ENCODE results near the gene ZBED1. TPM values are rescaled to one million over a fixed set of nuclear protein-coding genes. Genes with fewer than 3 reads are reported as not detected.
"Not testable (repeated sequence)": the region's sequence is repeated elsewhere in the genome, so short reads cannot be mapped to it uniquely, and the experiment has no call there.

ZBED1 gene
- total RNA-seq, 1 experiment from 2014 or later: 17.3 TPM

- no TSS peak for BruUV-seq (replicated peaks)
- CTCF ChIA-PET: no interaction called here
These were observed 42.5 kb downstream of the ZBED1 start for GRCh38 chrX:2458309-2458708.

GRCh38 chrX:2457289-2458133 is 43.3 kb downstream of the ZBED1 start:
- Mint-ChIP-seq H3K9me3 (ENCODE audit: low read depth, unreplicated experiment) (no peaks in the 10 kb centered on the region), H3K36me3 (ENCODE audit: insufficient read depth, unreplicated experiment) (no peaks in the 10 kb centered on the region), H3K4me1 (ENCODE audit: low read depth, unreplicated experiment) (peaks cover 9% of the 10 kb centered on the region), H3K27me3 (ENCODE audit: unreplicated experiment) (no peaks in the 10 kb centered on the region), H3K4me3 (ENCODE audit: low read depth, unreplicated experiment) (no peak overlapping the region), H3K27ac (ENCODE audit: unreplicated experiment) (no peak overlapping the region)
- CTCF ChIA-PET: no interaction called here
- TF ChIP-seq CTCF (IDR thresholded peaks at IDR 0.05; ENCODE audit: unreplicated experiment): no peak
- intact Hi-C loops (cut with micrococcal nuclease; ENCODE audit: unreplicated experiment): no loop called here
- no peak for DNase-seq
- no TSS peak for BruUV-seq (replicated peaks)

More at GRCh38 chrX:2458309-2458708, 42.5 kb downstream of the ZBED1 start:
- H3K4me1 Mint-ChIP-seq (ENCODE audit: low read depth, unreplicated experiment): peaks cover 9% of the 10 kb centered on the region
- H3K9me3 Mint-ChIP-seq (ENCODE audit: low read depth, unreplicated experiment): no peaks in the 10 kb centered on the region
- no peak overlapping the region for H3K27ac Mint-ChIP-seq (ENCODE audit: unreplicated experiment)
- no peak overlapping the region for H3K4me3 Mint-ChIP-seq (ENCODE audit: low read depth, unreplicated experiment)
- DNase-seq: no peak
- intact Hi-C loops (cut with micrococcal nuclease; ENCODE audit: unreplicated experiment): no loop called here
- no peaks in the 10 kb centered on the region for H3K27me3 Mint-ChIP-seq (ENCODE audit: unreplicated experiment)
- no peaks in the 10 kb centered on the region for H3K36me3 Mint-ChIP-seq (ENCODE audit: insufficient read depth, unreplicated experiment)
- TF ChIP-seq CTCF (IDR thresholded peaks at IDR 0.05; ENCODE audit: unreplicated experiment): no peak

GRCh38 chrX:2456091-2456490 is 44.7 kb downstream of the ZBED1 start:
- H3K9me3 Mint-ChIP-seq (ENCODE audit: low read depth, unreplicated experiment); BruUV-seq (replicated peaks); H3K4me3 Mint-ChIP-seq (ENCODE audit: low read depth, unreplicated experiment); intact Hi-C loops (cut with micrococcal nuclease; ENCODE audit: unreplicated experiment); H3K36me3 Mint-ChIP-seq (ENCODE audit: insufficient read depth, unreplicated experiment); CTCF ChIA-PET; H3K27ac Mint-ChIP-seq (ENCODE audit: unreplicated experiment); H3K27me3 Mint-ChIP-seq (ENCODE audit: unreplicated experiment): not testable (repeated sequence)
- DNase-seq: peak; percentile 12
- peaks cover 17% of the 10 kb centered on the region for H3K4me1 Mint-ChIP-seq (ENCODE audit: low read depth, unreplicated experiment)

- H3K4me3 Mint-ChIP-seq (ENCODE audit: low read depth, unreplicated experiment); BruUV-seq (replicated peaks); intact Hi-C loops (cut with micrococcal nuclease; ENCODE audit: unreplicated experiment); H3K9me3 Mint-ChIP-seq (ENCODE audit: low read depth, unreplicated experiment); H3K27ac Mint-ChIP-seq (ENCODE audit: unreplicated experiment); H3K36me3 Mint-ChIP-seq (ENCODE audit: insufficient read depth, unreplicated experiment); H3K27me3 Mint-ChIP-seq (ENCODE audit: unreplicated experiment); CTCF ChIA-PET; DNase-seq: not testable (repeated sequence)
- peaks cover 19% of the 10 kb centered on the region for H3K4me1 Mint-ChIP-seq (ENCODE audit: low read depth, unreplicated experiment)
These were observed 46.2 kb downstream of the ZBED1 start for GRCh38 chrX:2454620-2455019.

- CTCF ChIA-PET: no interaction called here
- H3K27ac Mint-ChIP-seq (ENCODE audit: unreplicated experiment): no peak overlapping the region
- no peak for DNase-seq
- no peaks in the 10 kb centered on the region for H3K36me3 Mint-ChIP-seq (ENCODE audit: insufficient read depth, unreplicated experiment)
- TF ChIP-seq CTCF (IDR thresholded peaks at IDR 0.05; ENCODE audit: unreplicated experiment): no peak
- H3K4me1 Mint-ChIP-seq (ENCODE audit: low read depth, unreplicated experiment): peaks cover 19% of the 10 kb centered on the region
- no peaks in the 10 kb centered on the region for H3K27me3 Mint-ChIP-seq (ENCODE audit: unreplicated experiment)
- H3K9me3 Mint-ChIP-seq (ENCODE audit: low read depth, unreplicated experiment): no peaks in the 10 kb centered on the region
- intact Hi-C loops (cut with micrococcal nuclease; ENCODE audit: unreplicated experiment): no loop called here
- H3K4me3 Mint-ChIP-seq (ENCODE audit: low read depth, unreplicated experiment): no peak overlapping the region
- BruUV-seq (replicated peaks): no TSS peak
These were observed 48.0 kb downstream of the ZBED1 start for GRCh38 chrX:2452799-2453198.

Data from Calu3 (cell line).